GM18907 (cell line): ENCODE data around the gene POU3F1.
A peak's percentile ranks its signal among the peaks of the same experiment; 100 is the strongest.

Source experiments
- ATAC-seq: cut with Tn5 transposase; IDR thresholded peaks from one replicate; pipeline ENCODE4 v1.9.1; 2021; ENCODE audit warnings: mild to moderate bottlenecking, moderate library complexity; ENCODE audit not compliant: unreplicated experiment

Gene POU3F1

DNA sequence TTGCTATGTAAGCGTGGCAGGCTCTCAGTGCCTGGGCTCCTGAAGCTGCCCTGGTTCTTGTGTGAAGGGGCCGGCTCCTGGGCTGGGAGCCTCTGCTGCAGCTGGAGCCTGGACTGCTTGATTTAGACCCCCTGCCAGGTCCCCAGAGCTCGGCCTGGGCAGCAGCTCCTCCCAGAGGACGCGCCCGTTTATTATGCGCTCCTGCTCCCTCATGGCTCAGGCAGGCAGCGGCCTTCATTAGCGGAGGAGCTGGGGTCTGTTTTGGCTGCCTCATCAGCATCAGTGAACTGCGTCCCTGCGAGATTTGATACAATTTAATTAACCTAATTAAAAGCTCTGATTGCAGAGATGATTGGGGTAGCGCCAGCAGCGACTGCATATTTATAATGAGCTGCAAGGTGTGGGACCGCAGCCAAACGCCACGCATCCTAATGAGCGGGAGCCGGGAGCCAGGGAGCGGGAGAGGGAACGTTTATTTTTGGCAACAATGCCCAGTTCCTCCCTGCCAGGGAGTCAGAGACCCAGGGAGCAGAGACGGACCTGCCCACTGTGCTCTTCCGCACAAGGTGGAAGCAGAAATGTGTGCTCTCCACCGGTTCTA, 17.4 kb downstream of the POU3F1 start:
- no peak for ATAC-seq

DNA sequence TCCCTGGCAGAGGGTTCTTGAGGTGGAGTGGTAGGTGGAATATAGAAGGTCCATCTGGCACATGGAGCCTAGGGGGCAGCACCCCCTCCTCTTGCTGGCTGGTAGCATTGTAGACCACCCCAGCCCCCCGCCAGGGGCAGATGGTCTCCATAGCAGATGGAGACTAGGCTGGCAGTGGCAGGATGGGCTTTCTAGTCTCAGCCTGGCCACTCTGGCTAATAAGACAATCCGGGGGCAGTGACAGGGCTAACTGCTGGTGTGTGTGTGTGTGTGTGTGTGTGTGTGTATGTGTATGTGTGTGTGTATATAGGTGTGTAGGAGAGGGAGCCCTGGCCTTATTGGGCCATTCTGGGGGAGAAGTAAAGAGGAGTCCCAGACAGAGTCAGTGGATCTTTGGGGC, 17.9 kb downstream of the POU3F1 start:
- peak; percentile 4 for ATAC-seq

DNA sequence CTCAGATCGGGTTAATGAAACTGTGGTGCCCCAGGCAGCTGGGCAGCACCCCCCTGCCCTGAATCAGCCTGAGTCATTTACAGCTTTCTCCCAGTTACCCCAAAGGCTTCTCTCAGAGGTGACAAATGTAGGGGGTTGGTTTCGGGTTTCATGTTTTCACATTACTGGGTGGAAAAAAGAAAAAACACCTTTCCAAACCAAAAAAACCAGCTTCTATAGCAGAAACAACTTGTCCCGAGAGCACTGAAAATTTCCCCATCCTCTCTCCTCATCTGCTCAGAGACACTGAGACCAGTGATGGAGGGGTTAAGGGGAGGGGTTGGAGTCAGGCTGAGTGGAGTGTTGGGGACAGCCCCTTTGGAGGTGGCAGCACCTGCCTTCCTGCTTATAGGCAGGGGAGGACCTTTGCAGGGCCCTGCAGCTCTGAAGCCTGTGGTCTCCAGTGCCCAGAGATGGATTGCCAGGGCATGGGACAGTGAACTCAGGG, 18.4 kb downstream of the POU3F1 start:
- ATAC-seq: peak; percentile 75

DNA sequence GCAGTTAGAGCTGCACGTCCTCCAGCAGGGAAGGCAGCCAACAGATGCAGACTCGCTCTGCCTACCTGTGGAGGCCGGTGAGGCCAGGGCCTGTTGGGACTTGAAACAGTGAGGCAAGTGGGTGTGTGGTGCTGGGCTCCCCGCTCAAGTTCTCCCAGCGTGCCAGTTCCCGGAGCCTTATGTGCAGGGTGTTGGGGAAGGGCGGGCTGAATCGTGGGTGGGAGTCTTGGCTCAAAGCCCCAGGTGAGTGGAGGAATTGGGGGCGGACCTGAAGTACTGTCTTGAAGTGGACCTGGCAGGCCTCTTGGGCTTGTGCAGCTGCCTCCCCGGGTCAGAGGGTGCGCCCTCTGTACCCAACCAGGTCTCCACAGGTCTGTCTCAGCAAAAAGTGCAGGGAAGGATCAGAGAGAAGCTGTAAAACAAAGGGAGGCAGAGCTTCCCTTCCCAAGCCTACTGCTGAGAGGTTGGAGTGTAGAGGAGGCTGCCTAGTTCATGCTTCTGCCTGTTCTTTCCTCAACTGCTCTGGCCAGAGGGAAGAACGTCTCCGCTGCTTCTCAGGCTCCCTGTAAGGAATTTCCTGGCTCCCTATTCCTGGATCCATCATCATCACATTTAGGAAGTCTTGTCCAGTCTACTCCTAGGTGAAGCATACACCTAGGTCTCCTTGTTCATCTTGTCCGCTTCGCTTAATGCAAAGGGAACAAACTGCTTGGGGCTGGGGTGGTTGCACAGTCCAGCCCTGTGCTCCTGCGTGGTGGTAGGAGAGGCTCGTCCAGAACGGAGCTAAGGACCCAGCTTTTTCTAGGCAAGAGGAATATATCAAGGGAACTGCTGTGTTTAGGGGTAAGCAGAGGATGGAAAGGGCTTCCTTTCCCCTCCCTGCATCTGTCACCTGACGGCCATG, 19.1 kb downstream of the POU3F1 start:
- ATAC-seq: no peak

DNA sequence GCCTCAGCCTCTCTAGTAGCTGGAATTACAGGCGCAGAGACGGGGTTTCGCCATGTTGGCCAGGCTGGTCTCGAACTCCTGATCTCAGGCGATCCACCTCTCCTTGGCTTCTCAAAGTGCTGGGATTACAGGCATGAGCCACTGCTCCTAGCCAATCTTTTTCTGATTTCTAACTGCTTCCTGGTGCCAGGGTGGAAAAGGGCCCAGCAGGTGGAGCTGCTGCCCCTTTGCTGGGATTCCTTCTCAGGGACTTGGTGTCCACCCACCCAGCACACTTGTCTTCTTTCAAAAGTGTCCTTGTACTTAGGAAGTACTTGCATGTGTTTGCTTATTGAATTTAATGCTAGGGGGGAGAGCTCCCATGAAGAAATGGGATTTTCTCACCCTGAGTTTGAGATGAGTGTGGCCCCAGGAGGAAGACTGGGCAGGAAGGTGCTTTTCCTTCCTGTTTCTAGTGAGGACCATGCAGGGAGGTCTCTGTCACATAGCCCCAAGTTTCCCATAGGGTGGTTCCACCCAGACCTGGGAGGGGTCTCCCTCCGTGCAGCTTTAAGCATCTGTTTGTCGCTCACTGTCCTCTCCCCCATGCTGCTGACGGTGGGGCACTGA, 19.9 kb downstream of the POU3F1 start:
- ATAC-seq: no peak

DNA sequence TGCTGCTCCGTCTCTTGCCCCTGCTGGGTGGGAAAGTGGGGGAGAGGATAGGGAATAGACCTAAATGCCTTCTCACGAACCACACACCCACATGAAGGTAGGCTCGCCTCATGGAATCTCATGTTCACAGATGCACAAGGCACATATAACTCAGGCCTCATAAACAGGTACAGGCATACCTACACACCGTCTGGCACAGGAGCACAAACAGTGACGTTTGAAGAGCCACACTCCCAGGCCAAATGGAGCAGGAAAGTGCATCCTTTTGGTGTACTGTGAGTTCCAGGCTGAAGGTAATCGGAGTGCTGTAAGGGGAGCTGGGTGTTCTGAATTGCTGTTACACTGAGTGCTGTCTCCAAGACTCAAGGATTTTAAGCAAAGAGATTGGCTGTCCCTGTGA, 20.9 kb downstream of the POU3F1 start:
- ATAC-seq: no peak

DNA sequence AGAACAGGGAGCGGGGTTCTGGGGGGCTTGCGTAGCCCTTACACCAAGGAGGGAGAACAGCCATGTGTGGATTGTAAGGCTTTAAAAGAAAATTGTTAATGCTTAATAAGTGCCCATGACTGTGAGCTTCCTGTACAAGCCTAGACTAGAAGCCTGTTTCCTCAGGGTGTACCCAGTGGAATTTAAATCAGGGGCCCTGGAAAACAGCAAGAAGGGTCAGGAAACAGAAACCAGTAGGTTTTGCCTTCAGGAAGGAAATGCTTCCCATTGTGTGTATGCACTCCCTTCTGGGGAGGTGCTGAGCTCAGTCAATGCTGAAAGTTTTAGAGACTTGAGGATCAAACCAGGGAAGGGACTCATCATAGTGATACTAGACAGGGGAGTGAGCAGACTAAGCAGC, 21.4 kb downstream of the POU3F1 start:
- no peak for ATAC-seq

DNA sequence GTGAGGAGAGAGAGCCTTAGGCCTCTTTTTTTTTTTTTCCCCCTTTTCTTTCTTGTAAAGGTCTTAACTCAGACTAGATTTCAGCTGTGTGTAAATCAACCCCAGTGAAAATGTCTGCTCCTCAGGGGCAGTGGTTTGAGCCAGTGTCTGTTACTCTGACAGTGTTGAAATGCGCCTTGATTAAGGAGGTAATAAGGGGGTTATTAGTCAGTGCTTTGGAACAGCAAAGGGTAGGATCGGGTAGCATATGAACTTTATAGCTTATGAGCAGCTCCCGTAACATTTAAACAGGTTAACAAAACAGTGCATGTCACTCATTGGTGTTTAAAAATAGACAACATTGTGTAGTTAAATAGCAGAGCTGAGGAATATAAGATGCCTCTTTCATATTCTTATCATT, 23.8 kb downstream of the POU3F1 start:
- no peak for ATAC-seq

DNA sequence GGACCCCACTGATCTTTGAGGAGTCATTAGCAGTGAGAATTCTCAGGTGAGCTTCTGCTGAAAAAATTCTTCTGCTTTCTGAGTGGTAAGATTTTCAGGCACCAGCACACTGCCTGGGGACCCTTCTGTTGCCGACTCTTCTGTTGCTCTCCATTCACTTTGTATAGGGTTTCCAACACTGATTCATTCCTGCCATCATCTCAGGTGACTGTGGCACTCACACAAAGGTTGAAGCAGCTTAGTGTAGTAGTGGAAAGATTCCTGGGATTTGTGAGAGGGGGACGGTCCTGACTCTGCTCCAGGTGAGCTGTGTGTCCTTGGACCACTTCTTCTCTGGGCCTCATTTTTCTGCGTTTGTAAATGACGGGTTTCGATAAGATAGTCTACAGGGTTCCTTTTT, 24.6 kb downstream of the POU3F1 start:
- no peak for ATAC-seq

DNA sequence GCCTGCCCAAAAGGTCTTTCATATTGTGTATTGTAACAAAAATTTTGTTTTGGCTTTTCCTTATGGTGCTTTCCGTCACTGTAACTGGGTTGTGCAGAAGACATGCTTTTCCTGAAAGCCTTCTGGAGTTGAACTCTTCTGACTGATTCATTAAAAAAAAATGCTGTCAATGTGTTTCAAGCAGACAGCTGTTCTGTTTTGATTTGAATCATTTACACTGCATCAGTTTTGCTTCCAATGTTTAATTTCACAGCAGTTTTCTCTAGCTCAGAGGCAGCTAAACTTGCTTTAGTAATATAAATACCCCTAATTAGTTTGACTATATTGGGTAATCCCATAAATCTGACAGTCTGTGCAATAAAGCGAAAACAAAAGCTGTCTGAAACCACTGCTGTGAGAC, 26.2 kb downstream of the POU3F1 start:
- no peak for ATAC-seq

DNA sequence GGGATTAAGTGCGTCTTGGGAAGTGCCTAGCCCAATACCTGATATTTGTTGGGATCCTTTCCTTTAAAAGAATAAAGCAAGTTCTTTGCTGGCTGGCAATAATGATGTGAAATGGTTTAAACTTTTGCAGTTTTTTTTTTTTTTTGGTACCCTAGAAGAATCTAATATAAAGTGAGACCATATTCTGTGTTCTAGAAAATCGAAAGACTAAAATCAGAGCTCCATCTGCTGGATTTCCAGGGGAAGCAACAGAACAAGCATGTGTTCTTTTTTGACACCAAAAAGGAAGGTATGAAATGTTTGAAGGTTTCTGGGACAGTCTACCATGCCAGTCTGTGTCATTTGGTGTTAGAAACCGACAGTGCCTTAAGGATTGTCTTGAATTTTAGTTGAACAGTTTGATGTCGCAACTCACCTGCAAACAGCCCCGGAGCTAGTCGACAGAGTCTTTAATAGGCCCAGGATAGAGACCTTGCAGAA, 27.7 kb downstream of the POU3F1 start:
- no peak for ATAC-seq

DNA sequence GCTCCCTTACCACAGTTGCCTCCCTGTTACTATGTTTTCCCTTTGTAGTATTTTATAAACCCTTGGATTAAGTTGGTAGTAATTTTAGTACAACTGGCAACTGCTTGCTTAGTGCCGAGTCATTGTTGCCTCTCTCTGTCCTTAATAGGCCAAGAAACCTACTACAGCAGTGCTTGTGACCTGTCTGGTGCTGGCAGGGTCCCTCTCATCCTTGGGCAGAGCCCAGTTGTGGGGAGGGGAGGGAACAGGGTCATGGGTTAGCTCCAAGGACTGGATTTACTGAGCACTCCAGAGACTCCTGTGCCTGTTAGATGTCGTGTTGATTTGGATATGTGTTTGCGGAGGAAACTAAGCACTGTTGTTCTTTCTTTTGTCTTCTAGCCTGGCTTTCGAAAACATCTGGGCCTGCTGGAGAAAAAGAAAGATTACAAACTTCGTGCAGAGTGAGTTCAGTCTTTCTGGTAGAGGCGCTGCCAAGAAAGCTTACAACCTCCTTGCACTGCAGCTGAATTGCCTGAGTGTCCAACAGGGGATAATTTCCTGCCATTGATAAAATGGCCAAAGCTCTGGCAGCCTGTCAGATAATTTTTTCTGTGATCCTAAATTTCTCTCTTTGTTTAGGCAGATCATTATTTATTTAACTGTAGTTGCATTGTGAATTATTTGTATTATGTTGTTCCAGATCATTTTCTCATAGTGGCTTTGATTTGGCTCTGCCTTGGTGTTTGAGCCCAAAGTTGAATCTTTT, 30.4 kb downstream of the POU3F1 start:
- no peak for ATAC-seq

DNA sequence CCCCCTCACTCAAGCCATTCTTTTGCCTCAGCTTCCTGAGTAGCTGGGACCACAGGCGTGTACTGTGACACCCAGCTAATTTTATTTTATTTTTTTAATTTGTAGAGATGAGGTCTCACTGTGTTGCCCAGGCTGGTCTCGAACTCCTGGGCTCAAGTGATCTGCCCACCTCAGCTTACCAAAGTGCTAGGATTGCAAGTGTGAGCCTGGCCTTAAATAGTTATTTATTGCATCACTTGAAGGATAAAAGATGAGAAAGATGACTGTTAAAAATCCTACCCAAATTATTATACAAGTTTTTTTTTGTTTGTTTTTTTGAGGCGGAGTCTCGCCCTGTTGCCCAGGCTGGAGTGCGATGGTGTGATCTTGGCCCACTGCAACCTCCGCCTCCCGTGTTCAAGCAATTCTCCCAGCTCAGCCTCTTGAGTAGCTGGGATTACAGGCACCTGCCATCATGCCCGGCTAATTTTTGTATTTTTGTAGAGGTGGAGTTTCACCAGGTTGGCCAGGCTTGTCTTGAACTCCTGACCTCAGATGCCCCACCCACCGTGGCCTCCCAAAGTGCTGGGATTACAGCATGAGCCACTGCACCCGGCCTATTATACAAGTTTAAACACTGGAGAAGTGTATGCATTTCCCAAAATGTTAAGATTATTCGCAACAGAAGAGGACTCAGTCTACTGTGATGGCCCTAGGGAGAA, 31.7 kb downstream of the POU3F1 start:
- no peak for ATAC-seq

DNA sequence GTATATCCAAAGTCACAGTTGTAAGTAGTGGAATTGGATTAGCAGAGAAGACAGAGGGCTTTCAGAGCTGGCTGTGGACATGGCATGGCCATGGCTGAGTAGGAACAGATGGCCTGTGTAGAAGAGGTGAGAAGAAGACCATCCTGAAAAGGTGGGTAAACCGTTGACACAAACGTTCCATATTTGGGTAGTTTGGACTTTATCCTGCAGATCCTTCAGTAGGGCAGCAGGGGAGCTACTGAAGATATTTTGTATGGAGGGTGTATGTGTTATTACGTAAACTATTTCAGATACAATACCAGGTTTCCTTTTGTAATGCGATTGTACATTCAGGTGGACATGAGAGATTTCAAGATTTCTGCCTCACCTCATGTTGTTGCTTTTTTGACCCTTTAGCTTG, 32.4 kb downstream of the POU3F1 start:
- ATAC-seq: no peak

DNA sequence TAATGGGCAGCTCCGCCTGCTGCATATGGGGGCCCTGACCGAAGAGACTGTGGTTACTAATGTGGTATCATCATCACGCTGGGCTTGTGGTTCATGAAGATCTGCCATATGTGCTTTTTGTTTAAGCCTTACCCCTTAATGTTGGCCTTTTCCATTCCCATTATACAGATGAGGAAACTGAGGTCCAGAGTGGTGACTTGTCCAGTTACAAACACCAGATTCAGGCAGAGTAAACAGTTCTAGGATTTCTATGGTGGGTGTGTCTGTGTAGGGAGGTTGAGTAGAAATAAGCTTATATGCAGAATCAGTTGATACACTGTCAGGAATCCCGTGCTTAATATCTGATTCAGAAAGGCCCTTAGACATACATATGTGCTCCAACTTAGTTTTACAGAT, 33.4 kb downstream of the POU3F1 start:
- ATAC-seq: no peak

DNA sequence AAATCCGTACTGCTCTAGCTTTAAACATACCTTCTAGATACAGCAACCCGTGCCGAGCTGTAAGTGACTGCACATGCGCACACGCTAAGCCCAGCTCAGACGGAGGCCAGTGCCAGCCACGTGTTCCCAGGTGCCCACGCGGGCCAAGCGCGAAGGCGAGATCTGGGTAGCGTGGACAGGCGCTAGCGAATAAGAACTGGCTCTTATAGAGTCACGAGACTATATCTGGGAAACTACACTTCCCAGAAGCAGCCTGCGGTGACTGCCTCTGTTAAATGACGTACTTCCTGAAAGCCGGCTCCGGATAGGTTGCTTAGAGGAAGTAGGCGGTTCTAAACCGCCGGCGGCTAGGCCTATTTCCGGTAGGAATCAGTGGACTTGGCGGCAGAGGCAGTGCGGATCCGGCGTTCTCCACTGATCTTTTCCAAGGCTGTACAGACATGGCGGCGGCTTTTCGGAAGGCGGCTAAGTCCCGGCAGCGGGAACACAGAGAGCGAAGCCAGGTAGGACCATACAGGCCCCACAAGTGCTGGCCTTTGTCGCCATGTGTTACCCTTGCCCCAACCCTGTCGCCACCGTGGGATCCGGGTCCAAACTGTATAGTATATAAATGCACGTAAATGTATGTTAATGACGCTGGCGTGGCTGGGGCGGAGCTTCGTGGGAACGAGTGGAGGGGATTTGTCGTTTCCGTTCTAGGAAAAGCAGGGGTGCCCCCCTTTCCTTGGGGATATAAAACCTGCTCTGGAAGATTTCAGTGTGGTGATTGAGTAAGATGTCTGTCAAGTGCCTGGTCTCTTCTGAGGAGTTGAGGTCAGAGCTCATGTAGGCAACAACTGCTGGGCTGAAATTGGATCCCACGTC, 34.0 kb downstream of the POU3F1 start, which contains the start of gene UTP11:
Gene UTP11 (plus strand): TSS at position 372 of the 864 bp plus-strand sequence. CDS start 69 bp downstream, at position 441.
- ATAC-seq: peak; percentile 91

DNA sequence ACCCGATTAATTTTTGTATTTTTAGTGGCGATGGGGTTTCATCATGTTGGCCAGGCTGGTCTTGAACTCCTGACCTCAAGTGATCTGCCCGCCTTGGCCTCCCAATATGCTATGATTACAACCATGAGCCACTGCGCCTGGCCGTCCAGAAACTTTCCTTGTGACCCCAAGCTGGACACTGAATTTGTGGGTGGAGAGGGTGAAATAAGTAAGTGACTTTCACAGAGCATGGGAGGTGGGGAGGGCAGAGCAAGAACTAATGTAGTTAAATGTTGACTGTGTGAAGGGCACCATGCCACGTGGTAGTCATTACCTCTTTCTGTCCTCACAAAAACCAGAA, 36.8 kb downstream of the POU3F1 start:
- no peak for ATAC-seq

DNA sequence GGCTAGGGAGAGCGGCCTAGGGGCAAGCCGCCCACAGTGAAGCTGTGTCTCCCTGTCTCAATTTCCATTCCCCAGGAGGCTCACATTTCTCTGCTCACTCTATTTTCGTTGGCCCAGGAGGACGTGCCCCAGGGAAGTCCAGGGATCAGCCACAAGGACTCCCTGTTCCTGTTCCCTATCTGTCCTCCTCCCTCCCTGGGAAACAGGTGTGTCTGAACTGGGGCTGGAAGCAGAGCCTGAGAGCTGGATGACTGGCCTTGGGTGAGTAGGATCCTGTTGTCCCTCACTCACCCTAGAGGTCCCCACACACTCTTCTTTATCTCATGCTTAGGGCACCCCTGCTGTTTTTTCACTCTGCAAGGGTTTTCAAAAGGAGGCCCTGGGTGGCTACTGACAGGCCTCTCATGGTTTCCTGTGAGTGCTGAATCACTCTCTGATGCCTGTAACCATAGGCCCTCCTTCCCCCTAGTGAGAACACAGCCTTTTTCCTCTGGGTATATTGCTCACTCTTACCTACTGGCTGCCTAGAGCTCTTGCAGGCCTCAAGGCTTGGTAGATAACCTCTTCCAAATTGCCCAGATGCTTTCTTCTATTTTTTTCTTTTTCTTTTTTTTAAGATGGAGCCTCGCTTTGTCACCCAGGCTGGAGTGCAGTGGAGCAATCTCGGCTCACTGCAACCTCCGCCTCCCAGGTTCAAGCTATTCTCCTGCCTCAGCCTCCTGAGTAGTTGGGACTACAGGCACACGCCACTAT, 37.3 kb downstream of the POU3F1 start:
- ATAC-seq: no peak
